D341Med (cell line): ENCODE results near the gene B3GALNT2.
"Not testable (repeated sequence)": the region's sequence is repeated elsewhere in the genome, so short reads cannot be mapped to it uniquely, and the experiment has no call there.

Source experiments
- DNase-seq: peaks from one replicate; pipeline ENCODE4 v3.0.0; 2012; ENCODE audit warnings: low spot score

Gene B3GALNT2

DNA sequence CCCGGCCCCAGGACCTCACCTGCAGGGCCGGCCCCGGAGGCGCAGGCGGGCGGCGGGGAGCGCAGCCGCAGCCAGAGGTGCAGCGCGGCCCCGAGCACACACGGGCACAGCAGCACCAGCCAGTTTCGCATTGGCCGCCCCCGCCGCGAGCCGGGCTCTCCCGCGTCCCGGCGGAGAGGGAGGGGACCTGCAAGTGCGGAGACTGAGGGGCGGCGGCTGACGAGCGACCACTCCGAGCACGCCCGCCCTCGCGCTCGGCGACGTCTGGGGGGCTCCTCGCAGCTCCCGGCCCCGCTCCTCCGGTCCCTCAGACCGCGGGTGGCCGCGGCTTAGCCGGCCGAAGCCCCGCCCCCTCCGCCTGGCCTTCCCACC is at the start of gene B3GALNT2:
B3GALNT2 (minus strand) TSS at position 331 of the 372 bp plus-strand sequence; CDS start at position 131, 200 bp downstream.
- no peak for DNase-seq

DNA sequence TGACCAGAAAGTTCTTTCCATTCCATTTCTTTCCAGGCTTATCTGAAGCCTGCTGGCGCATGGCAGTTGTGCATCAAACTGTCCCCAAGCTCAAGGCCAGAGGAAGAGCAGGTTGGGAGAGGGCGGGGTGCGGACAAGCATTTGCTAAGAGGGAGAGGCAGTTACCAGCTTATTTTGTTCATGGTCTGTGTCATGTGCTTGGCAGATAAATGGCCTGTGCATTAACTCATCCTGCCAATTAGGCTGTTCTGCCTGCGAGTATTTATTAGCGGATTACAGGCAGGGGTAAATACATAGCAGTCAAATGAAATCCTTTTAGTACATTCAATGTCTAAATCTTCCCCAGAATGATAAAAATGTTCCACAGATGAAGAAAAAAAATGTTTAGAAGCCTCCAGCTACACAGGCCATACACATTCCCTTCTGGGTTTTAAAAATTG is 48.9 kb upstream of the B3GALNT2 start:
- peak; percentile 85 for DNase-seq

DNA sequence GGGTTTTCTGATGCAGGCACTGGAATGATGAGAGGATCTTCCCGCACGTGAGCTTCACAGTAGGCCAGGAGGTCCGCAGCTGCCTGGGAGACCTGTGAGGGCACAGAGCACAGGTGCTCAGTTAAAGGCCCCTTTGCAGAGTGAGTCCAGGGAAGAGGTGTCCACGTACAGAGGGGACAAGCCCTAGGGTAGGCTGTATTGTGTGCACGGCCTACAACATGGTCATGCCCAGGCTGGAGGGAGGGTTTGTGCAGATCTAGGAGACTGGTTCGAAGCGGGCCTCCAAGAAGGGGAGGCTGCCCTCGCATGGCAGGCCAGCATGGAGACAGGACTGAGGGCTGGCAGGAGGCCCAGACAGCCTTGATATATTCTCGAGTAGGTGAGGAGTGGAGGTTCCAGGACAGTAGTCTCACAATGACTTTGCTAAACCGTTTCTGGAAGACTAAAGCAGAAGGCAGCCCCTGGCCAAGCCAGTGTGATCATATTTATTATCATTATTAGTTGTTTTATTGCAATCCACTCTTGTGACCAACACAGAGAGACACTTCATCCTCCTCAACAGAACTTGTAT is 48.0 kb upstream of the B3GALNT2 start:
- no peak for DNase-seq

DNA sequence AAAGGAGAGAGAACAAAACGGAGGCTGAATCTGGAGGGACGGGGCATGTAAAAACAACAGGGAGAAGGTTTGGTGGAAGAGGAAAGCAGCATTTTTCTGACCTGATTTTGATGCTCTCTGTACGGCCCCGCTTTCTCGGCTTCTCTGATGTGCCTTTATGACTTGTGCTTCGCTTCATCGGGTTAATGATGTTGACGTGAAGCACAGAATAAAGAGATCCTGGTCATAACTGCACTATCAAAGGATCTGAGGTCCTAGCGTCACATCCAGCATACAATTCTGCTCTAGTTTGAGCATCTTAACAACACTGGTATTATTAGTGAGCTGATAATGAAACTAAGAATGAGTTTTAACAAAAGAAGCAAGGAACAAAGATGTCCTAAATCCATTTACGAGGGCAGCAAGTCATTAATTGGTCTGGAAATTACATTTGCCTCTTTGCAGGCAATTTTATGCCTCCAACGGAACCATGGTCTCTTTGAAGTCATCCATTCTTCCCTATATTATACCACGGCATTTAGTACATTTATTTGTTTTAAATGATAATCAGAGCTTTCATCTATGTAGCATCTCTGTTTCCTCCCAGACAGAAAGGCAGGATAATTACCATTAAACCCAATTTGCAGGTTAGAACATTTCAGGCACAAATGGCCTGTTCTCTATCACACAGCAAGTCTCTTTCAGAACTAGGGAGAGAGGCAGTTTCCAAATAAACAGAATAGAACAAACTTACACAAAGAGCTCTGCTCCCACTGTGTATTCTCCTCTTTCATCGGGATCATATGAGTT is 45.3 kb upstream of the B3GALNT2 start:
- no peak for DNase-seq

GRCh38 chr1:235546369-235547155 is 42.3 kb upstream of the B3GALNT2 start:
- not testable (repeated sequence) for DNase-seq

DNA sequence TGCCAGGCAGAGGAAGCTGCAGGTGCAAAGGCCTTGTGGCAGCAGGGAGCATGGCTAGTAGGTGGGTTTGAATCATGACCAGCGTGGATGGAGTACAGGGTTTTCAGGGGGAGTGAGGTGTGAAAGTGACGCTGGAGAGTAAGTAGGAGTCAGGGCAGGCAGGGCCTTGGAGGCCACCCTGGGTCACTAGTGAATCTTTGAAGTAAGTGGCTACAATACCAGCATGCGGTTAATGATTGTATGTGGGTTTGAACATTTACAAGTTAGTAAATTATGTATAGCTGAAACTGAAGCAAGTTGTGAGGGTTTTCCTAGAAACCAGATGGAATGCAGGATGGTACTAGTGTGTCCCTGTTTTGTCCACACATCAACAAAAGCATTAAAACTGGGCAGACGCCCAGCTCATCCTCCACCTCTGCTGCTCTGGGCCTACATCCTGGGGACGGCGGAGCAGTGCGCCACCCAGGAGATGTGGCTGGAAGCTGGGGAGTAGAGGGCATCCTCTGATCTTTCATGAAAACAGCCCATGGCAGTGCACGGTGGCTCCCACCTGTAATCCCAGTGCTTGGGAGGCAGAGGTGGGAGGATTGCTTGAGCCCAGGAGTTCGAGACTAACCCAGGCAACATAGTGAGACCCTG is 41.2 kb upstream of the B3GALNT2 start:
- no peak for DNase-seq

- DNase-seq = not testable (repeated sequence)
These were observed 38.6 kb upstream of the B3GALNT2 start for GRCh38 chr1:235542845-235543244.

DNA sequence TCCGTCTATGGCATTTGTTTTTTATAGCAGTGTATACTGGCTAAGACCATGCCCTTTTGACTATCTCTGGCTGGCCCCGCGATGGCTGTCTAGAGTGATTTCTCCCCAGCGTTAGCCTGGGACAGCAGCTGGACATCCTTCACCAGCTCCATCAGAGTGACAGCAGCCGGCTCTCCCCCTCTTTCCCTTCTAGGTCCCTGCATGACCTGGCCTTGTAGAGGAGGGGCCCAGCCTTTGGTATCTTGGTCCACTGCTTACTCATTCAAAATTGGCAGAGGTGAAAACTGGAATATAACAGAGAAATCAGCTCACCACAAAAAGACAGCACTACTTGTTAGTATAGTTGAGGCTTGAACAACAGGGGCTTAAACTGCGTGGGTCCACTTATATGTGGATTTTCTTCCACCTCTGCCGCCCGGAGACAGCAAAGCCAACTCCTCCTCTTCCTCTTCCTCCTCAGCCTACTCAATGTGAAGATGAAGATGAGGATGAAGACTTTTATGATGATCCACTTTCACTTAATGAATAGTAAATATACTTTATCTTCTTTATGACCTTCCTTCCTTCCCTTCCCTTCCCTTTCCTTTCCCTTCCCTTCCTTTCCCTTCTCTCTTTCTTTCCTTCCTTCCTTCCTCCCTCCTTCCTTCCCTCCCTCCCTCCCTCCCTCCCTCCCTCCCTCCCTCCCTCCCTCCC is 29.4 kb upstream of the B3GALNT2 start:
- no peak for DNase-seq

DNA sequence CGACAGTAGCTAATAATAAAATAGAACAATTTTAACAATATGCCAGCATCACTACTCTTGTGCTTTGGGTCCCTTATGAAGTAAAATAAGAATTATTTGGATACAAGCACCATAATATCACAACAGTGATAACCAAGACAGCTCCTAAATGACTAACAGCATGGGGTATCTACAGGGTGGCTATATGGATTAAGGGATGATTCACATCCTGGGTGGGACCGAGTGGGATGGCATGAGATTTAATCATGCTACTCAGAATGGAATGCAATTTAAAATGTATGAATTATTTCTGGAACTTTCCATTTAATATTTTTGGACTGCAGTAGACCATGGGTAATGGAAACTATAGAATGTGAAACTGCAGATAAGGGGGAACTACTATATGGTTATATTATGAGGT is 28.1 kb upstream of the B3GALNT2 start:
- DNase-seq = no peak

- no peak for DNase-seq
These were observed 23.1 kb upstream of the B3GALNT2 start for GRCh38 chr1:235527196-235527814.

GRCh38 chr1:235525314-235525713 is 21.1 kb upstream of the B3GALNT2 start:
- no peak for DNase-seq

GRCh38 chr1:235516862-235517446 is 12.7 kb upstream of the B3GALNT2 start:
- no peak for DNase-seq

DNA sequence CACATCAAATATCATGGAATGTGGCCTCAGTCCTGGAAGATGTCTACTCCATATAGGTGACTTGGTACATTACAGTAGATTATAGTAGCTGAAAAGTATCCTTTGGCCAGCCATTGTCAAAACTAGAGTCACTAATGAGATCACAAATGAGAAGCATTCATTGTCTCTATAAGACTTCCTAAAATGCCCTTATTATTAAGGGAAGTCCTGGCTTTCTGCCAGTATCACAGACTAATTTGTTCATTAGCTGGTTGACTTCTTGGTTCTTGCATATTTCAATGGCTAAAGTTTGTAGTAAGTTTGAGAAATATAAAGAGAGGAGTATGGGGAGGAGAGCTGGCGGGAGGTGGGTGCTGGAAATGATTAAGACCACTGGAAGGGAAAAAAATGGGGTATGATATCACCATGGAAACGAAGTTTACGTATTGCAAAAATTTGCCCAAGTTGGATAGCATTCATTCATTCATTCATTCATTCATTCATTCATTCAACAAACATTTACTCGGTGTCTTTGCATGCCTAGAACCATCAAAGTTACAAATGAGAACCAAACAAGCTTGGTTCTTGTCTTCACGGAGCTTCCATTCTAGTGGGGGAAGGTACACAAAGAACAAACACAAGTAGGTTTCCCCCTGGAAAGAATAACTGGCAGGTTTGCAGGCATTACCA is 11.7 kb upstream of the B3GALNT2 start:
- DNase-seq = no peak

DNA sequence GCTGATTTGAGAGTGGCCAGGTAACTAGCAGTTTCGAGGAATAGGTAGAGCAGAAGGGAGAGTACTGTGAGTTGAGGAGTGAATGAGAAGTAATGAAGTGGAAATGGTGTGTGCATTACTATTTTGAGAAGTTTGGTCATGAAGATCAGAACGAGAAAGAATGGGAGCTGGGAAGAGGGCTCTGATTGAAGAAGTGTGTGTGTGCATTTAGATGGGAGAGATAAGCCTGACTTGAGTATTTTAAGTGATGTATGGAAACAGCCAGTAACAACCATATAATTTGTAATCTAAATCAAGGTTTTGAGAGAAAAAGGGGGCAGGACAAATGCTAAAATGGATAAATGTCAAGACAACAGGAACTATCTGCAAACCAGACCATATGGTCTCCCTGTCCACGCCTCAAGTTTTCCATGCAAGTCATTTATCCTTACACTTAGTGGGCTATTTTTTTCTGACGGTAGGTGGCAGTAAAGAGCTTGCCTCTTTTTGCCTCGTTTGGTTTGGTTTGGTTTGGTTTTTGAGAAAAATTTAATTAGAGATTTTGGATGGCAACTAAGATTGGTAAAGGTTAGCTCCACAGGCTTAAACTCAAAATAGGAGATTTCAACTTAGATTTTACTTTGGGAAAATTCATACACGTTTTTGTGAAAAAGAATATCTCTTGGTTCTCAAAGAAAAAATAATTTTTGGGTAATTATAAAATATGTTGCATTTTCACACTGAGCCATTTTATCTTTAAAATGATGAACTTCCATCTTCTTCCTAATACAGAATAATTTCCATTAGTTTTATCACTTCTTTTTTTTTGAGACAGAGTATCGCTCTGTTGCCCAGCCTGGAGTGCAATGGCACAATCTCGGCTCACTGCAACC is 9.5 kb upstream of the B3GALNT2 start:
- DNase-seq = peak; percentile 62

DNA sequence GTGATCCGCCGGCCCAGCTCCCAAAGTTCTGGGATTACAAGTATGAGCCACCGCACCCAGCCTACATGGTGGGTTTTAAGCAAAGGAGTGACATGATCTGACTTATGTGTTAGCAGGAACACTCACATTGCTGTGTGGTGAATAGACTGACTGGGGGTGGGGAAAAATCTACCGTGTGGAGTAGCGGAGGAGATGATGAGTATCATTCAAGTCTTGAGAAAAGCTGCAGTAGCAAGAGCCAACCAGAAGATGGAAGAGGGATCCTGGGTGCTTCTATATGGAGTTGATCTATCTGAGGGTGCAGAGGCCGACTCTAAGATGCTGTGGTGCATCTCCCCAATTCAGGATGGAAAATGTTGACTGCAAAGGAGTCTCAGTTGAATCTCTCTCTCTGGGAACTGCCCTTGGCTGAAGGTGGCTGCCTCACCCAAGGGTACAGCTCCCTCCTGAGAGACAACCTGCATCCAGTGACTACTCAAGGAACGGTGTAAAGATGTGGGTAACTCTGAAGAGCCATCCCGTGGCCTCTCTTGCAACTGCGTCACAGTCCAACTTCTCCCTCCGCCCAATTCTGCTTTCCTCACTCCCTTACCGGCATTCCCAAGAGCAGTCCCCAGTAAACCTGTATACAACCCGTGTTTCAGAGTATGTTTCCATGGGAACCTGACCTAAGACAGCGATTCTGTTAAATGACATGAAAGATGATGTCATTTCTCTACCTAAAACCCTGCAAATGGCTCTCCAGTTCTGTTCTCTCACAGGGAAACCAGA is 7.4 kb upstream of the B3GALNT2 start:
- DNase-seq = peak; percentile 53

DNA sequence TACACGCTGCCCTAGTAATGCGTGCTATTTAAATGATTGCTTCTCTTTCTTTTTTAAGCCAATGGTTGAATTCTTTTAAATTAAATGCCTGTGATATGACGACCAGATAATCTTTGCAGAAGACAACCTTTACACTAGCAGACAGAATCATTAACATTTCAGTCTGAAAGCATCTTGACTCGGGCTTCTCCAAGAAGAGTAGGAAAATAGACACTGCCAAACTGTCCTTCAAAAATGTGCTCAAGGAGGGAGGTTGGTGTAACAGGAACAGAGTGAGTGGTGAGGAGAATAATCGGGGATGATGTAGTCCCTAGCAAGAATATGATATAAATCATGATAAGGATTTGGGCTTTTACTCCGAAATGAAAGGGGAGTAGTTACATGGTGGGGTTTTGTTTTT is 6.6 kb upstream of the B3GALNT2 start:
- no peak for DNase-seq

DNA sequence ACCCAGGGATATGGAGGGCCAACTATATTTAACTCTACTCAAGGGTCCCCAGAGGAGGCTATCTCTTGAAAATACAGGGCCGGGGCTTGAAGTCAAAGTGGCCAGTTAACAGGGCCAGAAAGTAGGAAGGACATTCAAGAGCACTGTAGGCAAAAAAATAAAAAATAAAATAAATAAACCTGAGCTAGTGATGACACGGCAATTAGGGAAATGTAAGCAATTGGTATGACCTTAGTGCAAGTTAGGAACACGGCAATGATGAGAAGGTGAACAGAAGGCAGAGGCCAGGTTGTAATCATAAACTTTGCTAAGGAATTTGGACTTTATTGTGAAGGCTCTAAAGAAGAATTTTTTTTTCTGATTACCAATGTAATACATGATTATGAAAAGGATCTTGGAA is 3.4 kb upstream of the B3GALNT2 start:
- no peak for DNase-seq

DNA sequence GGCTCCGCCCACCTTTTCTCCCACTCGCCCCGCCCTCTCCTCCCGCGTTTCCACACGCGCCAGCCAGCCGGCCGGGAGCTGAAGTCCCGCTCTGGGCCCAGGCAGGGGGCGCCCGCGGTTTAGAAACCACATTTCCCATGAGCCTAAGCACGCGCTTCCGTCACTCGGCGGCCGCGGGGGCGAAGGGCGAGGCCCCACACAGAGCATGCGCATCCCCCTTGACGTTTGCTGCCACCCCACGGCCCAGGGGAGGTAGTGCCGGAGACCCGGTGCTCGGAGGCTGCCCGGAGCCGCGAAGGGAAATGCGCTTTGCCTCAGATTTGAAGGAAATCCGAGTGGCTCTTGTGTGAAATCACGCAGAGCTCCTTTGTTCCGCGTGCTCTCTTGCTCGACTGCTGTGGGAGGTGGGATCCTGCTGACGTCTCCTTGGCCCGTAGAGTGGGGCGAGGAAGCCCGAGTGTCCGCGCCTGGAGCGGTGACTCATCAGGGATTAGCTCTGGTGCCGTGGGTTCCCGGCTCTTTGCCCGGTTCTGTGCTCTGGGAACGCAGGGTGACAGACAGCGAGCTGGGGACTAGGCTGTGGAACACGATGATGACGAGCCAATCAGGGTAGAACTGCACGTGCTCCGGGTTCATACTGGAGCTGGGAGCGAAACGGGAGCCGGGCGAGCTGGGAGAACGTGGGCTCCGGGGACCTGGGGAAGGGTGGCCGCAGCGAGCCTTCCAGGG is 406 bp upstream of the B3GALNT2 start:
- peak; percentile 99 for DNase-seq
